Right lobe of liver (tissue), 6 donors: ENCODE data around the gene C12orf57. TPM values are rescaled to one million over a fixed set of nuclear protein-coding genes. Genes with fewer than 3 reads are reported as not detected.

ENCODE experiments used
- ATAC-seq, 4 donors: fragments of 200-7000 bp; cut with Tn5 transposase; one replicate each; pipeline ENCODE4 v1.9.1; 2020; ENCODE audit warnings: mild to moderate bottlenecking in 4 of 4, moderate library complexity in 4 of 4
- DNase-seq, 3 donors: peaks; one replicate each; pipeline ENCODE4 v3.0.0-alpha.2; 2020
- H3K27ac ChIP-seq, 3 donors: fragments of 200-600 bp; one replicate each; pipeline ENCODE4 v1.8.0; 2022
- H3K27me3 ChIP-seq, 2 donors: fragments of 200-600 bp; one replicate each; pipeline ENCODE4 v1.8.0; 2022
- H3K36me3 ChIP-seq, 4 donors: fragments of 200-600 bp; sonication (generic) in 1 of 4; one replicate each; pipeline versions ENCODE4 v1.5.1 to v1.8.0; 2017 to 2022; ENCODE audit warnings: control low read depth in 1 of 4
- H3K4me1 ChIP-seq, 4 donors: fragments of 200-600 bp; sonication (generic) in 1 of 4; one replicate each; pipeline versions ENCODE4 v1.5.1 to v1.8.0; 2017 to 2022; ENCODE audit warnings: control low read depth in 1 of 4
- H3K4me3 ChIP-seq, 3 donors: fragments of 200-600 bp; one replicate each; pipeline ENCODE4 v1.8.0; 2022
- H3K9me3 ChIP-seq, 4 donors: fragments of 200-600 bp; sonication (generic) in 1 of 4; one replicate each; pipeline versions ENCODE4 v1.5.1 to v1.8.0; 2017 to 2022; ENCODE audit warnings: control low read depth in 1 of 4
- CTCF ChIP-seq, 4 donors: fragments of 200-600 bp in 3 of 4; fragments of 450-650 bp in 1 of 4; IDR thresholded peaks; one replicate each; pipeline versions ENCODE4 v1.5.1 to v1.8.0; 2016 to 2022; ENCODE audit warnings: antibody characterized with exemption in 4 of 4, mild to moderate bottlenecking in 2 of 4
- POLR2A ChIP-seq: fragments of 450-650 bp; IDR thresholded peaks from one replicate; pipeline ENCODE4 v1.6.1; 2017; ENCODE audit warnings: antibody characterized with exemption, mild to moderate bottlenecking
- WGBS: methylation state at CpG from one replicate; pipeline ENCODE4 v1.1.6; 2018; ENCODE audit warnings: low coverage, low lambda C conversion rate; ENCODE audit not compliant: insufficient coverage; ENCODE audit errors: missing lambda C conversion rate; 5-methylcytosine and 5-hydroxymethylcytosine counted together
- intact Hi-C, 2 donors: fragments of 100-400 bp; cut with DNase I; formaldehyde crosslinking; loops; one replicate each; pipeline versions ENCODE4 v1.11.2 to v1.14.1; 2022
- long read RNA-seq: library from polyadenylated mRNA; unstranded; transcript quantifications from one replicate; pipeline ENCODE4 v2.0.0, GENCODE V29; 2019
- total RNA-seq, 6 experiments: library from RNA; depleted of rRNA in 2 of 6; stranded (reverse); fragments of >200 nt in 2 of 6; fragmentation: NEBNext Ultra II Directional in 3 of 6; extraction: Animal tissue kit (Norgen Biotek cat#: 25700) in 3 of 6; gene quantifications; one replicate each; pipeline versions ENCODE4 v1.1.0 to v1.2.4, GENCODE V29; 2016 to 2023
- donor health status: DM: no; HTN: yes; CAD: no.
- donor health status: DM: no; HTN: no; CAD: no.
- donor health status: DM: no; HTN: no; CAD: no.
- donor health status: DM: no; HTN: yes; CAD: no.
- donor health status: DM: no; HTN: yes; CAD: no.

The C12orf57 gene
- total RNA-seq, result 100 to 1,000 TPM in 2 of 6 experiments, 10 to 100 TPM in 4; 47.6 to 189 (median 70.5) TPM
- long read RNA-seq, transcript C12orf57-201 (3 exons, 560 nt), result major isoform, 36 of 53 reads
- long read RNA-seq, partial matches to known transcripts, result 11 of 53 reads
- long read RNA-seq, other reads (novel, unspliced or antisense), result 1 of 53 reads

GRCh38 chr12:6943722-6944380, at the start of gene C12orf57, which contains the start of gene RNU7-1:
Gene C12orf57, plus strand, starts transcription at chr12:6944022. Its CDS starts 100 bp downstream, at chr12:6944122.
Gene RNU7-1, plus strand, starts transcription at chr12:6943816.
- no peaks in the 10 kb centered on the region for H3K27me3 ChIP-seq
- ATAC-seq (peak; percentile 30 to 57 (median 42)), DNase-seq (peak in 2 of 3 donors; percentile 74 to 80)
- WGBS, result 0% methylated on average over 20 of the region's 31 CpGs
- intact Hi-C loops, result no loop called here
- no peaks in the 10 kb centered on the region for H3K36me3 ChIP-seq
- no peaks in the 10 kb centered on the region for H3K9me3 ChIP-seq
- H3K27ac ChIP-seq, result peak within 1 kb of the TSS; percentile 74 to 91 (median 91)
- peak within 1 kb of the TSS; percentile 50 to 66 (median 57) for H3K4me3 ChIP-seq
- peaks cover 0 to 38% (median 8%) of the 10 kb centered on the region in 4 donors for H3K4me1 ChIP-seq
- TF ChIP-seq POLR2A (peak; percentile 92), CTCF (IDR thresholded peaks at IDR 0.05) (peak in 1 of 4 donors; percentile 16)

GRCh38 chr12:6894321-6894720, 49.5 kb upstream of the C12orf57 start:
- DNase-seq, result no peak
- H3K4me1 ChIP-seq, result peaks cover 0 to 9% (median 2%) of the 10 kb centered on the region in 4 donors
- intact Hi-C loops, result no loop called here
- no peaks in the 10 kb centered on the region for H3K9me3 ChIP-seq
- TF ChIP-seq POLR2A, result no peak
- no peak for TF ChIP-seq CTCF (IDR thresholded peaks at IDR 0.05)
- no peak for ATAC-seq
- no peak overlapping the region for H3K4me3 ChIP-seq
- no peak overlapping the region for H3K27ac ChIP-seq
- WGBS, result no CpG with 5 or more reads among the region's 3 CpGs
- no peaks in the 10 kb centered on the region for H3K36me3 ChIP-seq
- no peaks in the 10 kb centered on the region for H3K27me3 ChIP-seq

GRCh38 chr12:6896846-6897435, 46.9 kb upstream of the C12orf57 start:
- Histone ChIP-seq H3K27me3 (no peaks in the 10 kb centered on the region), H3K9me3 (no peaks in the 10 kb centered on the region), H3K4me1 (no peaks in the 10 kb centered on the region), H3K4me3 (no peak overlapping the region), H3K36me3 (no peaks in the 10 kb centered on the region), H3K27ac (no peak overlapping the region)
- ATAC-seq (no peak), DNase-seq (no peak)
- WGBS, result 93% methylated on average over 3 of the region's 6 CpGs
- no peak for TF ChIP-seq CTCF (IDR thresholded peaks at IDR 0.05)
- TF ChIP-seq POLR2A, result no peak
- intact Hi-C loops, result no loop called here

- no peak overlapping the region for H3K27ac ChIP-seq
- no peak overlapping the region for H3K4me3 ChIP-seq
- no peaks in the 10 kb centered on the region for H3K4me1 ChIP-seq
- intact Hi-C loops, result no loop called here
- ATAC-seq (no peak), DNase-seq (no peak)
- WGBS, result 47% methylated on average over 5 of the region's 5 CpGs
- no peak for TF ChIP-seq POLR2A
- no peaks in the 10 kb centered on the region for H3K27me3 ChIP-seq
- no peaks in the 10 kb centered on the region for H3K9me3 ChIP-seq
- H3K36me3 ChIP-seq, result no peaks in the 10 kb centered on the region
Measured at GRCh38 chr12:6899427-6899826, 44.4 kb upstream of the C12orf57 start.
